Mesodermal cell (in vitro differentiated cells): Measurements from ENCODE around the gene TDRKH.
"Not testable (repeated sequence)": the region's sequence is repeated elsewhere in the genome, so short reads cannot be mapped to it uniquely, and the experiment has no call there.

Source experiments
- H3K27ac ChIP-seq: 2 replicates; pipeline ENCODE4 v1.7.0; 2013; ENCODE audit warnings: mild to moderate bottlenecking, low read depth, low read length, moderate library complexity; ENCODE audit not compliant: severe bottlenecking
- H3K36me3 ChIP-seq: 2 replicates; pipeline ENCODE4 v1.7.1; 2013; ENCODE audit warnings: mild to moderate bottlenecking, low read length, moderate library complexity; ENCODE audit not compliant: control insufficient read depth, insufficient read depth
- H3K4me1 ChIP-seq: one replicate; pipeline ENCODE4 v1.7.1; 2013; ENCODE audit warnings: mild to moderate bottlenecking, low read length; ENCODE audit not compliant: insufficient read depth, control insufficient read depth, poor library complexity, severe bottlenecking
- H3K4me3 ChIP-seq: 2 replicates; pipeline ENCODE4 v1.7.0; 2013; ENCODE audit warnings: low read length, control low read depth, mild to moderate bottlenecking; ENCODE audit not compliant: insufficient read depth, poor library complexity, severe bottlenecking; ENCODE audit errors: extremely low read depth
- H3K9me3 ChIP-seq: 2 replicates; pipeline ENCODE4 v1.7.1; 2013; ENCODE audit warnings: mild to moderate bottlenecking, low read length, moderate library complexity; ENCODE audit not compliant: control insufficient read depth
- WGBS, 2 experiments: methylation state at CpG; one replicate each; pipeline ENCODE4 v1.1.5; 2013; ENCODE audit warnings: missing lambda C conversion rate in 2 of 2; ENCODE audit not compliant: insufficient coverage in 2 of 2; 5-methylcytosine and 5-hydroxymethylcytosine counted together

The TDRKH gene

DNA sequence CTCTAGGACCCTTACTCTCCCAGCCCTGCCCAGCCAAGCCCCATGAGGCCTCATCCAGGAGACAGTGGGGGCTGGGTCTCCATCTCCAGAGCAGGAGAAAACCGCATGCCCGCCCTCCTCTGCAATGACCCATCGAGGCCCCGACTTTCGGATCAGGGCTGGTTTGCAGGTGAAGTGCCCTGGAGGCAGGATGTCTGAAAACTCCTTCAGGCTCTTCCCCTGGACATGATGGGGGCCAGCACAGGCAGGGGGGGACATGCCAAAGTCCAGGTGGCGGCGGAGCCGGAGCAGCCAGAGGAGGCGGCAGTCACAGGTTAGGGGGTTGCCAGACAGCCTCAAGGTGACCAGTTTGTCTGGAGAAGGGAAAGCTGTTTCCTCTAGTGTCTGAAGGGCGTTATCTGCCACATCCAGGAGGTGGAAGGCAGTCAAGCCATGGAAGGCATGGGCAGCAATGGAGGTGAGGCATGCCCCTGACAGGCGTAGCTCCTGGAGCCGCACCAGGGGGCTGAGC is 11.1 kb upstream of the TDRKH start:
- H3K4me1 ChIP-seq = peaks cover 9% of the 10 kb centered on the region
- no peak overlapping the region for H3K4me3 ChIP-seq
- 98 to 99% methylated on average over 10 to 12 of the region's 12 CpGs for WGBS, 2 experiments
- H3K9me3 ChIP-seq = no peaks in the 10 kb centered on the region
- no peak overlapping the region for H3K27ac ChIP-seq
- no peaks in the 10 kb centered on the region for H3K36me3 ChIP-seq

DNA sequence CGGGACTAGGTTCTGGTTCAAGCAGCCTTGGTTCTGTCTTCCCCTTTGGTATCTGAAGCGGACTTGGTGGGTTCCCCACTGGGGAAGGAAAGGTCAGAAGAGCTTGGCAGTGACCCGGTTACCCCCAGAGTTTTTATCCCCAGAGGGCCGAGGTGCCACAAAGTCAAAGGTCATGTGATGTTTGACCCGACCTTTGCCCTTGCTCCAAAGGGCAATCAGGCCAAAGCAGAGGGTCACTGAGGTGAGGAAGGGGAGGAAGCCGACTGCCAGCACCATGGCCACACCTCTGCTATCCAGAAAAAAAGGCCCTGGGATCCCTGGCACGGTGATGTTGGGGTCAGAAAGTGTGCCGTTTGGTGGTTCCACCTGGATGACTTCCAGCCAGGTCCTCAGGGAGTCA is 10.5 kb upstream of the TDRKH start:
- WGBS, 2 experiments = 89 to 93% methylated on average over 5 to 7 of the region's 8 CpGs
- no peaks in the 10 kb centered on the region for H3K36me3 ChIP-seq

DNA sequence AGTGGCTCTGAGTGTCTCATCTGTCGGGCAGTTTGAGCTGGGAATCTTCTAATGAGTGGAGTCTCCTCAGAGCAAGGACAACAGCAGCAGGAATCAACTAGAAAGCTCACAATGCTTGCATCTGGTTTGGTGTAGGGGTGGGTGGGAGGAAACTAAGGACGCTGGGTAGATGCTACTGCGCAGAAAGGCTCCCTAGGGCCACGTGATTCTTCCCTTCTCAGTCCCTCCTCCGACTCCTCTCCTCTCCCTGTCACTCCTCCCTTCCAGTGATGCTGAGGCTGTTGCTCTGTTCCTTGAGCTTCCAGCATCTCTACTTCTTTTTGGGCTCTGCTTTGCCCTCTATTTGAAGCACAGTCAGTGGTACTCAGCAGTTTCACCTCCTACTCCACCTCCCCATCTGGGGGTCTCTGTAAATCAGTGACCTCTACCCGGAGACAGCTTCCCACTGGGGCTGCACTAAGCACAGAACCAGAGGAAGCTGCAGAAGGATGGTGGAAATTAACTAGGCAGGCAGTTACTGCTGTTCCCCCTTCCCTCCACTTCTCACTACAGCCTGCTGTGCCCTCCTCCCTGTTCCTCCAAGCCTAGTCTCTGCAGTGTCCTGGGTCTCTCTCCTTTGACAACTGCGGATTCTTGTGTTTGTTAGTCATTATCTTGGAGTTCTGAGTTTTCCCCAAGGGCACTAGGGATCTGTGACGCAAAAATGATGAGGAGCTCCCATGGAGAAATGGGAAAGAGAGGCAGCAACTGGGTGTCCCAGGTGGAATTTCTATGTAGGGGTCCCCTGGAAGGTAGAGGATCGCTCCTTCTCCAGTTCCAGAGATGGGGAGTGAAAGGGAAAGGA is 9.1 kb upstream of the TDRKH start:
- Histone ChIP-seq H3K9me3 (no peaks in the 10 kb centered on the region), H3K36me3 (no peaks in the 10 kb centered on the region), H3K4me1 (peaks cover 9% of the 10 kb centered on the region), H3K27ac (no peak overlapping the region), H3K4me3 (no peak overlapping the region)
- WGBS, 2 experiments = 49 to 66% methylated on average over 6 to 8 of the region's 9 CpGs

More for the DNA sequence above, 10.5 kb upstream of the TDRKH start:
- Histone ChIP-seq H3K27ac (no peak overlapping the region), H3K9me3 (no peaks in the 10 kb centered on the region), H3K4me3 (no peak overlapping the region), H3K4me1 (peaks cover 9% of the 10 kb centered on the region)

- peaks cover 9% of the 10 kb centered on the region for H3K4me1 ChIP-seq
- H3K9me3 ChIP-seq = no peaks in the 10 kb centered on the region
- WGBS, 2 experiments = 83 to 100% methylated on average over 2 of the region's 5 CpGs
- H3K27ac ChIP-seq = no peak overlapping the region
- H3K4me3 ChIP-seq = no peak overlapping the region
- H3K36me3 ChIP-seq = no peaks in the 10 kb centered on the region
Observed at GRCh38 chr1:151798571-151798970, 8.3 kb upstream of the TDRKH start.

DNA sequence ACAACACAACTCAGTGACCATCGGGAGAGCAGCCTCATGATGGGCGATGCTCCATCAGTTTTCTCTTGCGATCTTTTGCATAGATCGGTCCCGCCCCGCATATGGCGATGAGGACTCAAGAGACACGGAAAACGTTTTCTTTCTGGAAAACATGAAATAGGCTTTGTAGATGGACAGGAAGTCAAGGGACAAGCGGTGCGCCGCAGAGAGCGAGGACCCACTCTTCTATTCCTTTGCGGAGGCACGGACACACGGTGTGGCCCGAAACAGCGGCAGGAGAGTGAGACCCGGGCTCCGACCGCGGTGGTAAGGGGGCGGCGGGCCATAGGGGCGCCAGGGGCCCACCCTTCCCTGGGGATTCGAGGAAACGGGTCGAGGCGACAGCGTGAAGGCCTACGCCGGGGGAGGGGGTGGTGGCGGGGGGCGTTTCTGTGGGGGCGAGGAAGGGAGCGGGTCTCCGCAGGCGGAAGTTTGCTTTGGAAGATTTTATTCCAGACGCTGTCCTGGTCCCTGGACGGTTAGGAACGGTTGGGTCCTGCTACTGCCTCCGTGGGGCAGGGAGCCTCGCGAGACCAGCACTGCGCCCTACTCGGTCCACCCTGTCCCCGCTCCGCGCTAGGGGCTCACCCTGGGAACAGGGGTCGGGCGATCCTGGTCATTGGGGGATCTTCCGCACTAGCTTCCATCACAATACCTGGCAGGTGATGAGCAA is 796 bp upstream of the TDRKH start:
- Histone ChIP-seq H3K4me1 (no peaks in the 10 kb centered on the region), H3K36me3 (no peaks in the 10 kb centered on the region), H3K4me3 (peak overlapping the region; percentile 77), H3K27ac (peak overlapping the region; percentile 73), H3K9me3 (no peaks in the 10 kb centered on the region)
- WGBS, 2 experiments = 0 to 2% methylated on average over 23 to 28 of the region's 52 CpGs

- 80 to 93% methylated on average over 1 to 2 of the region's 3 CpGs for WGBS, 2 experiments
Observed at GRCh38 chr1:151787689-151788088, 2.6 kb downstream of the TDRKH start.

GRCh38 chr1:151783796-151784195 is 6.5 kb downstream of the TDRKH start:
- no peaks in the 10 kb centered on the region for H3K9me3 ChIP-seq
- H3K36me3 ChIP-seq = peaks cover 10% of the 10 kb centered on the region
- no peak overlapping the region for H3K4me3 ChIP-seq
- no peaks in the 10 kb centered on the region for H3K4me1 ChIP-seq
- no peak overlapping the region for H3K27ac ChIP-seq
- 76 to 80% methylated on average over 2 of the region's 2 CpGs for WGBS, 2 experiments

More at GRCh38 chr1:151787689-151788088, 2.6 kb downstream of the TDRKH start:
- Histone ChIP-seq H3K4me1 (no peaks in the 10 kb centered on the region), H3K27ac (no peak overlapping the region), H3K36me3 (no peaks in the 10 kb centered on the region), H3K9me3 (no peaks in the 10 kb centered on the region), H3K4me3 (no peak overlapping the region)

DNA sequence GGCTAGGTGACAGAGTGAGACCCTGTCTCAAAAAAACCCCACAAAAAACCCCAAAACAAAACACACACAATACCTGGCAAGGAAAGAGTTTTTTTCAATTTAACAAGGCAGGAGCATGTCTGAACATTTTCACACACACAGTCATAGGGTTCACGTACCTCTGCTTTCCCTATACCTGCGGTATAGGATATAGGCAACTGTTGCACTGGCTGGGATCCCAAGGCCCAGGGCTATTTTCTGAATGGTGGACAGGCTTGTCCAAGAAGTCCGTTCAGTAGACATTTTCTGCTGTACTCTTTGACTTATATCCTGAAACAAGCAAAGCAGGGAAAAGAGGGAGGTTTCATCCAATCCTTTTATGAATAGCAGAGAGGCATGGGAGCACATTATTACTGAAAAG is 7.6 kb downstream of the TDRKH start:
- no peaks in the 10 kb centered on the region for H3K9me3 ChIP-seq
- H3K4me1 ChIP-seq = no peaks in the 10 kb centered on the region
- H3K4me3 ChIP-seq = no peak overlapping the region
- peaks cover 16% of the 10 kb centered on the region for H3K36me3 ChIP-seq
- H3K27ac ChIP-seq = no peak overlapping the region
- 90 to 91% methylated on average over 2 to 3 of the region's 3 CpGs for WGBS, 2 experiments

- peaks cover 18% of the 10 kb centered on the region for H3K36me3 ChIP-seq
- H3K4me1 ChIP-seq, H3K4me3 ChIP-seq, H3K27ac ChIP-seq, H3K9me3 ChIP-seq: not testable (repeated sequence)
- 94 to 95% methylated on average over 4 to 5 of the region's 5 CpGs for WGBS, 2 experiments
Observed at GRCh38 chr1:151782026-151782425, 8.3 kb downstream of the TDRKH start.

- 88 to 100% methylated on average over 3 to 4 of the region's 5 CpGs for WGBS, 2 experiments
- H3K4me1 ChIP-seq, H3K27ac ChIP-seq, H3K9me3 ChIP-seq, H3K4me3 ChIP-seq: not testable (repeated sequence)
- H3K36me3 ChIP-seq = peaks cover 23% of the 10 kb centered on the region
Observed at GRCh38 chr1:151780736-151781135, 9.6 kb downstream of the TDRKH start.
